Measurements from ENCODE around the gene RPL21.

- TF ChIP-seq CTCF (conservative IDR thresholded peaks at IDR 0.05) (no peak), ZFX (IDR thresholded peaks at IDR 0.05) (no peak)
These were observed 7.5 kb downstream of the RPL21 start for GRCh38 chr13:27258637-27259386.

Data from C4-2B (cell line).